BLaER1 (cell line): ENCODE data around the gene OR5K1.

ENCODE experiments used
- H3K27ac ChIP-seq: shearing (Covaris generic); formaldehyde crosslinking; 2 replicates; pipeline ENCODE4 v1.8.1; 2022
- H3K27me3 ChIP-seq: shearing (Covaris generic); formaldehyde crosslinking; 2 replicates; pipeline ENCODE4 v1.8.1; 2022
- H3K36me3 ChIP-seq: shearing (Covaris generic); formaldehyde crosslinking; 2 replicates; pipeline ENCODE4 v1.8.1; 2022
- H3K4me1 ChIP-seq: shearing (Covaris generic); formaldehyde crosslinking; 2 replicates; pipeline ENCODE4 v1.8.1; 2022
- H3K4me2 ChIP-seq: shearing (Covaris generic); formaldehyde crosslinking; 2 replicates; pipeline ENCODE4 v1.8.1; 2022
- H3K4me3 ChIP-seq: shearing (Covaris generic); formaldehyde crosslinking; 2 replicates; pipeline ENCODE4 v1.8.1; 2022
- H3K9ac ChIP-seq: shearing (Covaris generic); formaldehyde crosslinking; 2 replicates; pipeline ENCODE4 v1.8.1; 2022
- H3K9me3 ChIP-seq: shearing (Covaris generic); formaldehyde crosslinking; 2 replicates; pipeline ENCODE4 v1.8.1; 2022
- H4K20me1 ChIP-seq: shearing (Covaris generic); formaldehyde crosslinking; 2 replicates; pipeline ENCODE4 v1.8.1; 2022
- Cebpa-rat ChIP-seq: shearing (Covaris generic); IDR thresholded peaks from 2 replicates; pipeline ENCODE4 v1.8.1; 2022

The OR5K1 gene

DNA sequence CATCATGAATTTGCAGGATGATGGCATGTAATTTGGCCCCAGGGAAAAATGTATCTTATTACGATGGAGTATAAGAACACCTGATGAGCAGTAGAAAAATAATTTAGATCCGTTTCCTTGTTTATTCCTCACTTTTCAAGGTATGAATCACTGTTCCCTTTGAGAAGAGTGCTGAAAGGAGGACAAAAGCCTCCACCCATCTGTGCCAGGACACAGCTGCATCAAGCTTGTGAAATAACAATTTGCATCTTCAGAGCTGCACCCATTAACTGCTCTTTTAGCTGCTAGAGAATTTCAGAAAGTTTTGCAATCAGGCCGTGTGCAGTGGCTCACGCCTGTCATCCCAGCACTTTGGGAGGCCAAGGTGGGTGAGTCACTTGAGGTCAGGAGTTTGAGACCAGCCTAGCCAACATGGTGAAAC is 50.1 kb downstream of the OR5K1 start:
- Histone ChIP-seq H3K4me1 (peaks cover 19% of the 10 kb centered on the region), H3K4me2 (no peak overlapping the region), H3K36me3 (peaks cover 33% of the 10 kb centered on the region), H3K27ac (no peak overlapping the region), H3K9me3 (no peaks in the 10 kb centered on the region), H3K9ac (no peak overlapping the region), H3K4me3 (no peak overlapping the region), H3K27me3 (no peaks in the 10 kb centered on the region), H4K20me1 (no peaks in the 10 kb centered on the region)
- no peak for TF ChIP-seq Cebpa-rat

DNA sequence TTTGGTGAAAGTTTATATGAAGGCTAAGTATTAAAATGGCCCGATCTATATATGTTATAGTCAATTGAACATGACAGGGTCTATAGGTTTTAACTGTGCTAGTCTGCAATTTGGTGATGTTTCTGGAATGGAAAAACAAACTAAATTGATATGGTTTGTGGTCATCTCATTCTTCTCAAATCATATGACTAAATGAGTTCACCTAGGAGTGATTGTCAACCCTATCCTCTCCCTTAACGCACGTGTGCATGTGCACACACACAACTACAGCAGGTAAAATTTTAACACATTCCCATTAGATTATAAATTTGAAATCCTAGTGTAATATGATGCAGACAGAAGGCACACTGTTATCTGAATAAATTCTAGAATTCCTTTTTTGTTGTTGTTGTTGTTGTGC is 50.7 kb downstream of the OR5K1 start:
- peaks cover 40% of the 10 kb centered on the region for H3K36me3 ChIP-seq
- H3K4me1 ChIP-seq: peaks cover 19% of the 10 kb centered on the region
- H3K4me3 ChIP-seq: no peak overlapping the region
- H3K9me3 ChIP-seq: no peaks in the 10 kb centered on the region
- no peak overlapping the region for H3K27ac ChIP-seq
- no peak overlapping the region for H3K9ac ChIP-seq
- peaks cover 1% of the 10 kb centered on the region; the same call in 1 of the 2 replicates for H4K20me1 ChIP-seq
- TF ChIP-seq Cebpa-rat: no peak
- H3K4me2 ChIP-seq: no peak overlapping the region
- no peaks in the 10 kb centered on the region for H3K27me3 ChIP-seq

DNA sequence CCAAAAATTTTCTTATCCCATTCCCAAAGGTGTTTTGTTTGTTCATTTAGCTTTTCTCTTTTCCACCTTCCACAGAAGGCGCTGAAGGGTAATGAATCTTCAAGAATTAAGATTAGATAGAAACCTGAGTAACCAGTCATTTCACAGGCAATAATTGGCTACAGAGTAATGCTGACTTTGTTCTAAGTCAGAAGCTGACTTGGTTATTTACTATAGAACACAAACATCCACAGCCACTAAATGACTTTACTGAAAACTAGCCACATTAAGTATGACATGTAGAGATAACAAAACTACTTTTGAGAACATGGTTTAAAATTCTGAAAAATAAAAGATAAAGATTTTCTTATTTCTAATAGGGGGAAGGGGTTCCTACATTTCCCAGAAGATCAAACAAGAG is 51.9 kb downstream of the OR5K1 start:
- Histone ChIP-seq H3K27ac (no peak overlapping the region), H3K27me3 (no peaks in the 10 kb centered on the region), H3K4me3 (no peak overlapping the region), H3K9ac (no peak overlapping the region), H4K20me1 (peaks cover 6% of the 10 kb centered on the region; the same call in 1 of the 2 replicates), H3K9me3 (no peaks in the 10 kb centered on the region), H3K4me1 (peaks cover 19% of the 10 kb centered on the region), H3K36me3 (peaks cover 52% of the 10 kb centered on the region), H3K4me2 (no peak overlapping the region)
- no peak for TF ChIP-seq Cebpa-rat

DNA sequence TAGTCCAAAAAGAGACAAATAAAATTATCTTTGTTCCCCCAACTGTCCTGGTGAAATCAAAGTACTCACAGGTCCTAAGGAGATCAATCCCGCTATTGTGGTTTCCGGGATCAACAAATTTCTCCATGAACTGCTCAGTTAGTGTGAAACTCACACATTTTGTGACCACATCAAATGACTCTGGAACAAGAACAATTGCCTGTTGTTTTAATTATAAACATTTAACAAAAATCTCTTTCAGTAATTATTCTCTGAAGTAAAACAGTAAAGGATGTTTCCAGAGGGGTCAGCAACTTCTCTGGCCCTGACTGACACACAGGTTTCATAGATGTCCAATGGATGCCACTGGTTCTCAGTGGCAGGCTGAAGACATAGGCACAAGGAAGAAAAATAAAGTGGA is 55.8 kb downstream of the OR5K1 start:
- H3K4me2 ChIP-seq: no peak overlapping the region
- H3K27me3 ChIP-seq: no peaks in the 10 kb centered on the region

DNA sequence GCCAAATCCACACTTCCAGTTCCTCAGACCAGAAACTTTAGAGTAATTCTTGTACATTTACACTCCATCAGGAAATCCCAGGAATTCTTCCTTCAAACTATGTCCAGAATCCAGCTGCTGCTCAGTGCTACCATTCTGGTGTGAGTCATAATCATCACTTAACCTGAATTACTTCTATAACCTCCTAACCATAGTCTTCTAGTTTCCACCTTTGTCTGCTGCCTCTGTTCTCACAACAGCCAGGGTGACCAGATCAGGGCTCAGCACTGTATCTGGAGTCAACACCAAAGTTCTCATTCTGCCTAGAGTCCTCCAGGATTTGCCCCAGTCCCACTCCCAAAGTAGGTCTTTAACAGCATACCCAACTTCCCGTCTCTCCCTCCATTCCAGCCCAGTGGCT is 56.4 kb downstream of the OR5K1 start:
- H3K9ac ChIP-seq: no peak overlapping the region
- TF ChIP-seq Cebpa-rat: no peak
- H3K36me3 ChIP-seq: peaks cover 61% of the 10 kb centered on the region
- H3K4me2 ChIP-seq: no peak overlapping the region
- H3K27ac ChIP-seq: no peak overlapping the region
- peaks cover 19% of the 10 kb centered on the region for H4K20me1 ChIP-seq
- peaks cover 13% of the 10 kb centered on the region for H3K4me1 ChIP-seq
- H3K4me3 ChIP-seq: no peak overlapping the region
- H3K27me3 ChIP-seq: no peaks in the 10 kb centered on the region
- no peaks in the 10 kb centered on the region for H3K9me3 ChIP-seq

More for the DNA sequence above, 55.8 kb downstream of the OR5K1 start:
- Histone ChIP-seq H3K9ac (no peak overlapping the region), H3K36me3 (peaks cover 65% of the 10 kb centered on the region), H3K27ac (no peak overlapping the region), H3K4me3 (no peak overlapping the region), H3K9me3 (no peaks in the 10 kb centered on the region), H4K20me1 (peaks cover 19% of the 10 kb centered on the region), H3K4me1 (peaks cover 13% of the 10 kb centered on the region)
- TF ChIP-seq Cebpa-rat: no peak

DNA sequence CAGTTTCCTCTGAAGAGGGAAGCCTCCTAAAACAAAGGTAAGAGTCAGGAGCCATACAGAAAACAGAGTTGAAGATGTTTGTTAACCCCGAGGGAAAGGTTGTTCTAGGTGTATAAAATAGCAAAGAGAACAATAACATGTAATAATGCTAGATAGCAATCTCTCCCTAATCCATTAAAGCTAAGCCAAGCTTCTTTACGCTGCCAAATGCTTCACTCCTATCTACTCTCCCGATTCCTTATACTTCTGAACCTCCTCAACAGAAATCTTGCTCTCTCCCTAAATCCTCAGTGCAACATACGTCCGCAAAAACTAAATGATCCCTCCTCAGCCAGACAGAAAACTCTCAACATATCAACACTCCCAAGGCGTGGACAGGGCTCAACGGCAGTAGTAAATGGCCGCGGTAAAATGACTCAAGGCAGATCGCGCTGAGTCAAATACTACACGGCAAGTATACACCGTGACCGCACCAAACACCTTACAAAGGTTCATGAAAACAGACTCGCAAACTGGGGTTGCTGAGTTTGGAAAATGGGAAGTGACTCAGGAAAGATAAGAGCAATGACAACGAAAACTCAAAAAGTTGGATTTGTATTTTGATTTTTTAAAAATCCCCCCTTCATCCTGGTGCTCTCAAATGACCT is 59.0 kb downstream of the OR5K1 start:
- no peaks in the 10 kb centered on the region for H3K27me3 ChIP-seq
- H3K9ac ChIP-seq: peak overlapping the region; percentile 95
- peaks cover 19% of the 10 kb centered on the region for H4K20me1 ChIP-seq
- H3K9me3 ChIP-seq: no peaks in the 10 kb centered on the region
- TF ChIP-seq Cebpa-rat: no peak
- H3K4me2 ChIP-seq: peak overlapping the region; percentile 88
- H3K36me3 ChIP-seq: peaks cover 41% of the 10 kb centered on the region
- peak overlapping the region; percentile 88 for H3K27ac ChIP-seq
- peaks cover 13% of the 10 kb centered on the region for H3K4me1 ChIP-seq
- H3K4me3 ChIP-seq: peak overlapping the region; percentile 91
